Activated CD4-positive, CD25-positive, alpha-beta regulatory T cell treated with anti-CD3 and anti-CD28 coated beads, Interleukin-2, amount 50 U/mL, for 72 hours (primary cell): ENCODE results near the gene KIAA0232.

Experiments
- DNase-seq: peaks from one replicate; pipeline ENCODE4 v3.0.0; 2021

KIAA0232 gene

DNA sequence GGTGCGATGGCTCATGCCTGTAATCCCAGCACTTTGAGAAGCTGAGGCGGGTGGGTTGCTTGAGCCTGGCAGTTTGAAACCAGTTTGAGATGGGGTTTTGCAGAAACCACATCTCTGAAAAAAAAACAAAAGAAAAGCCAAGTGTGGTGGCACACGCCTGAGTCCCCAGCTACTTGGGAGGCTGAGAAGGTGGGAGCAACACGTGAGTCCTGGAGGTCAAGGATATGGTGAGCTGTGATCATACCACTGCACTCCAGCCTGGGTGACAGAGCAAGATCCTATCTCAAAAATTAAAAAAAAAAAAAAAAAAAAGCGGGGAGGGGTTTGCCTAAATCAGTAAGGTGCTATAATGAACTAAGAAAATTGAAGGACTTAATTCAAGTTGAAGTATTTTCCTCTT is 68.9 kb downstream of the KIAA0232 start:
- DNase-seq: no peak

DNA sequence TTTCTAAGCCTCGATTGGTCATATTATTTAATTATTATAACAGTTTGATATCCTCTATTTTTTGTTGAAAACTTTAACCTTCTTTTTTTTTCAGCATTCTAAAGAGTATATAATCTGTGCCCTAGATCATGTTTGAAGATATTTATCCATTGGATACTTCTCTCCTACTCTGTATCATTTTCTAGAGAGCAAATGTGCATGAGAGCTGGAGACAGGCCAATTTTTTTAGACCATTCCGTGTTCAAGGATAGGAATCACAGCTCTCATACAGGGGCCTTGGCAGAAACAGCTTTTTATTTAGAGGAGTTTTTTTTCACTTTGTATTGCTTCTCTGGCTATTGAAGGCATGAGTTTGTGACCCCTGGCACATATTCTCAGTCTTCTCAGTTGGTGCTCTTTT is 69.4 kb downstream of the KIAA0232 start:
- no peak for DNase-seq

DNA sequence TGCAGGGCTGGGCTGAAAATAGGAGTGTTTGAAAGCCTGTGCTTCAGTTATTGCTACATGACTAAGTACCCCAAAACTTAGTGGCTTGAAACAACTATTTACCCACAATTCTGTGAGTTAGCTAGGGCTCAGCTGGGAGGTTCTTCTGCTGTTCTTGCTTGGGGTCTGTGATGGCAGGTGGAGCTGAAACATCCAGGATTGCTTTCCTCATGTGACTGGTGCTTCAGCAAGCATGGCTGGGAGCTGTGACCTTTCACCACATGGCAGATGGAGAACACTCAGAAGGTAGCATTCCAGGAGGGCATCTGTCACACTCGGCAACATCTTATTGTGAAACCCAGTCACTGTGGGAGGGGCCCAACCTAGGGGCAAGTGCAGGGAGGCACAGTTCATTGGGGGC is 70.1 kb downstream of the KIAA0232 start:
- DNase-seq: no peak

DNA sequence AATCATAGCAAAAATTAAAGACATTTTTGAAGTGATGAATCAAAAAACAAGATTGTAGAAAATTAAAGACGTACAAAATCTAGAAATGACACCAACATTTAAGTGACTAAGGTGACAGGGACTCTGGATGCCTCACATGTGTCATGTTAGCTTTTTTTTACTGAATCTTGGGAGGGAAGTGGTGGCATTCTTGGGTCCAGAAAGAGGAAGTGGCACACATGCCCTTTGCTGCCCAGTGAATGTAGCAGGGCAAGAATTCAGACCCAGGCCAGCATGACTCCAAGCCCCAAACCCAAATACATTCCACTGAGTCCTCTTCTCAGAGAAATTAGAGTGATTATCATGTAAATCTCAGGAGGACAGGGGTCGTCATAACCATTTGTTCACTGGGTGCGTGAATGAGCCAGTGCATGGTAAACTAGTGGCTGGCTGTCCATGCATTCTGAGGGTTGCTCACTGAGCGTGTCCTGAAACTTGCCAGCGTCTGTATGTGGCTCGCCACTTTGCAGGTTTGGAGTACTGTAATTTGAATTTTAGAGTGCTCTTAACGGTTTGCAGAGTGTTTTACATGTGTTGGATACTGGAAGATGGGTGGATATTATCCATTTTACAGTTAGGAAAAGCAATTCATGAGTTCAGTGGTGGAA is 71.7 kb downstream of the KIAA0232 start:
- no peak for DNase-seq

DNA sequence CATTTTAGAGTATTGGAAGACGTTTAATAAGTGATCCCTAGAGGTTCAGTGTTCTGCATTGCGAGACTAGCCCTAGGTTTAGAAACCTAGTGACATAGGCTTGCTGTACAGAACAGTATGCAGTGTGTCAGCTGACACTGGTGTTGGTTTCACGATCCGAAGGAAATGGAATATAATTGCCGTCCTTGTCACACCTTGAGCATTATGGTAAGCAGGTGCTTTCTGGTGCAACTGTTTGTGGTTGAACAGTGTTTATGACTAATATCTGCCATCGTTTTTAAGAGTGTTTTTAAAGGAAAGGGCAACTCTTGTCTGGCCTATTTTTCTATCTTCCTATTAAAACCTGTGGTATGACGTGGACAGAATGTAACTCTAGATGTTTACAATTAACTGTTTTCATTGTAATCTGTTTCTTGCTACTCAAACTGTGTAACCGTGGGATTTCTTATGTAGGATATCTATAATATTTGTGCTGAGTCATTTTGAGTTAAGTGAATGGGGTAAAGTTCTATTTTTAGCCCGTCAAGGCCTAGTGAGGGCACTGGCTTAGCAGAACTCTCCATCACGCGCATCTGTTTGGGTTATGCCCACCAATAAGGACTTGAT is 73.3 kb downstream of the KIAA0232 start:
- no peak for DNase-seq

DNA sequence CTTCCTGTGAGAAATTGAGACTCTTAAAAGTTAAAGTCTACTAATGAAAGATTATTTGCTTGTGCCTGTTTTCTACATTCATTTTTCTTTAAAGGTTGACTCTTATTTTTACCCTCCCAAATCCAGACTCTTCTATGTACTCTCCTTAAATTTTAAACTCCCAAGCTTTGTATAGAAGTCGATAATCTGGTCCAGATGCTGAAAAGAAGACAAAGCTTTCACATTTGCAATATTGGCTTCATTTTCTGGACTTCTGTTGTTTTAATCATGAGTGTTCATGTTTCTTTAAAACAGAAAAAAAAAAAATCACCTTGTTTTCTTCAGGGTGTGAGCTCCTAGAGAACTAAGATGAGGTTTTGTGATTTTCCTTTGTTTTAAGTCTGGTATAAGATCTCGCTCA is 73.9 kb downstream of the KIAA0232 start:
- DNase-seq: no peak

DNA sequence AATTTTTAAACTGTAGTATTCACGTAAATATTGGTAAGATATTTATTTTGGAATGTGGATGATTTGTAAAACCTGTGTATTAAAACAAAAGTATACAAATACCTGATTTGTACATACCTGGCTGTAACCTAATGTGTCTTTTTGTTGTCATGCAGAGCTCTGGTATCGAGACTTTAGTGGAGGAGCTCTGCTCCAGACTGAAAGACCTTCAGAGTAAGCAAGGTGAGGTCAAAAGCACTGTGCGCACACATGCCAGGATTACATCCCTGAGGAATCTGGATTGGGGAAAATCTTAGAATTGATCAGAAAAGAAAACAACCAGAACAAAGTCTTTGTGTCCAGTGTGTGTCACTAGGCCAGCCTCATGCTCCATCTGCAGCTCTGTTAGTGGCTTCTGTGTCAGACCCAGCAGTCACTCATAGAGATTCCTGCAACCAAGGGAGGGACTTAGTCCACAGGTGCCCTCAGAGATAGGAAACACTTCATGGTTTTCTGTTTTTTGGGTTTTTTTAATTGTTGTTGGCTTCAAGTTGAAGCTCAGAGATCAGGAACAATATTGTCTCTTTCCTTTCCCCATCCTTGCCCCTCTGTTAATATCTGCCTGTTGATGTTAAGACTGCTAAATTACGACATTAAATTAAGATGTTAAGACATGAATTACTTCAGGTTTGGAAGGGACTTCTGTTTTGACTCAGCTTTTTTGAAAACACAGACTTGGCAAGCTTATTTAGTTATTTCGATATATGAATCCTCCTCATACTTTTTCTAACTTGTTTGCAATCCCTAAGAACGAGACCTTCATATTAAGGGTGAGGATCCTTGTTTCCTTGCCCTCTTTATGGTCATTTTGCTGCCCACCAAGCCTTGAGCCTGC is 74.7 kb downstream of the KIAA0232 start:
- no peak for DNase-seq

DNA sequence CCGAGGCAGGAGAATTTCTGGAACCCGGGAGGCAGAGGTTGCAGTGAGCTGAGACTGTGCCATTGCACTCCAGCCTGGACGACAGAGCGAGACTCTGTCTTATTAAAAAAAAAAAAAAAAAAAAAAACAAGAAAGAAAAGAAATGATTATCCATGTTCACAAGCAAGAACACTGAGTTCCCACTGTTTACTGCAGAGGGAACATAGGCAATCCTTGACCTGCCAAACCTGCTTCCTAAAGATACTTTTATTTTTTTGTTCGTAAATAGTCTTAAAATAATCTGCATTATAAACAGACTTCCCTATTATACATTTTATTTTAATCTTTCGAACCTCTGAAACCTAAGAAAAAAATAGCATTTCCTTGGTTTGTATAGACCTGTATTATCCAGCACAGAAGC is 76.5 kb downstream of the KIAA0232 start:
- DNase-seq: no peak

DNA sequence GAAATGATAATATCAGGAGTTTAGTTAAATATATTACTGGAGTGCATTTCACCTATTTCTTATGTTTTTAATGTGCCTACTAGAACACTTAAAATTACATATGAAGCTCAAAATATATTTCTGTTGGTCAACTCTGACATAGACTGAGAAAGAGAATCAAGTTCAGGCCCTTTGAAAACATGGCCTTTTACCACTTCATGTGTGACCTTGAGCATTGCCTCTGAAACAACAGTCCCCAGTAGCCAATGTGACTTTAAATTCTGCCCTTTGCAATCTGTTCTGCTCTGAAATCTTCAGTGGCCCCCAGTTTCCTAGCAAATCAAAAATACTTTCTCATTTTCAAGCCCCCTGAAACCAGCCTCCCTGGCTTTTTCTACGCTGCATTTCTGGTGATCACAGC is 77.0 kb downstream of the KIAA0232 start:
- DNase-seq: no peak

DNA sequence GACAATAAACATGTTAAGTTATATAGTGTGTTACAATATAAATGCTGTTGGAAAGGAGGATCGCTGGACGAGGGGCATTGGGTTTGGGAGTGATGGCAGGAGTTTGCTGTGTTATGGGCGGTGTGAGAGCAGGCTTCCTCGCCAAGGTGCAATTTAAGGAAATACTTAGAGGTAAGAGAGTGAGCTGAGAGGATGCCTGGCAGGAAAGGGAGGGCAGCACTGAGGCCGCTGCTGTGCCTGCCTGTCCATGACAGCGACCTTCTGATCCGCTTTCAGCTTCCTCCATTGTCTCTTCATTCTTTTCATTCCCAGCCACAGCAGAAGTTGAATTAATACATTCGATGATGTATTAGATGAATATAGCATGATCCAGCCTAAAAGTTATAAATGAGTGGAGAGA is 85.9 kb downstream of the KIAA0232 start:
- DNase-seq: no peak

DNA sequence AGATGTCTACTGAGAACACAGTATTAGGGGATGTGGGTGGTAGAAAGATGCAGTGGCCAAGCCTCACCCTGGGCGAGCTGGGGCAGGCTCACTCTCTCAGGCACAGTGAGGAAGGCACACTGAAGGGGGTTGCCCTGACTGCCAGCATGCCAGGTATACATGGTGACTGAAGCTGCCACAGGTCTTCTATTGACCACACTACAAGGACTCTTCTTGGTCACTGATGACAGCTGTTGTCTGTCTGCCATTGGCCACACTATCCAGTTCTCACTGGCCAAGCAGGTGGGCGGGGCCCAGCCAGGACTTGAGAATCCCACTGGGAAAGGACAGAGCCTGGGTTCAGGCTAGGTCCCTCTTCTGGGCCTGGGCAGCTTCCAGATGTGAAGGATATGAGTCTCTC is 87.4 kb downstream of the KIAA0232 start:
- DNase-seq: no peak

DNA sequence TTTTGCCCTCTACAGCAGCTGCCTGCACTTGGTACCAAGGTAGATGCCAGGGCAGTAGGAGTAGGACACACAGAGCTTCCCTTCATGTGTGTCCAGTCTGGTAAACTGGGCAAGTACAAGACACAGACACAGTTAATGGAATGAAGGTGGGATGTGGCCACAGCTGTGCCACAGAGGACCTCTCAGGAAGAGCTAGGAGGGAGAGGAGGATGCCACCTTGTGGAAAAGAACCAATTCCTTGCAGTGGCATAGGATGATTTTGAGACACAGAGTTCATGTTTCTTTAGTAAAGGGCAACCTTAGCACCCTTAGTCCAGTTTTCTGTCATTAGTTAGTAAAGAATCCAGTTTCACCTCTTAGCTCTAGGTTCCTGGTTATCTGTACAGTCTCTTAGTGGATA is 90.8 kb downstream of the KIAA0232 start:
- no peak for DNase-seq

DNA sequence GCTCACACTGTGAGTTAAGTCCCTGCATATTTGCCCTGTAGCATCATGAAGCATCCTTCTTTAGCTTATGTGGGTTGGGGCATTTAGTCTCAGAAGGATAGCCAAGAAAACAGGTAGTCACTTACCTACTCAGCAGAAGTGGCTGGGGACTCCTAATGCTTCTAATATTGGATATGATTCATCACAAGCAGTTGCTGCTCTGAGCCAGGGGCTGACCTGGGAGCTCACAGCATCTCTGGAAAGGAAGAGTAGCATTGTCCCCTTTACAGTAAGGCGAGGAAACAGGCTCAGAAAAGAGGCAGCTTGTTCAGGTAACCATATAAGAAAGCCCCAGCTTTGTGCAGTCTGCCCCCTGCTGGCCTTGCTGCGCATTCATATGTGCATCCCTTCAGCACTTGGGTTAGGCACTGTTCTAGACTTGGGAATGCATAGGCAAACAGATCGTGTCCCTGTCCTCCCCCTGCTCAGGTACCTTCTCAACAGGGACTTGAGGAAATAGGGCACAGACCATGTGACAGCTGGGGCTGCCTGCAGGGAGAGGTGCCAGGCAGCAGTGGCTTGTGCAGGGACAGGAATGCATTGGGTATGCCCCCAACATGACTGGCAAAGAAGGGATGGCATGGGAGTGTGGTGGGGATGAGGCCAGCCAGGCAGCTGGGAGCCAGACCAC is 91.4 kb downstream of the KIAA0232 start:
- DNase-seq: peak; percentile 78

DNA sequence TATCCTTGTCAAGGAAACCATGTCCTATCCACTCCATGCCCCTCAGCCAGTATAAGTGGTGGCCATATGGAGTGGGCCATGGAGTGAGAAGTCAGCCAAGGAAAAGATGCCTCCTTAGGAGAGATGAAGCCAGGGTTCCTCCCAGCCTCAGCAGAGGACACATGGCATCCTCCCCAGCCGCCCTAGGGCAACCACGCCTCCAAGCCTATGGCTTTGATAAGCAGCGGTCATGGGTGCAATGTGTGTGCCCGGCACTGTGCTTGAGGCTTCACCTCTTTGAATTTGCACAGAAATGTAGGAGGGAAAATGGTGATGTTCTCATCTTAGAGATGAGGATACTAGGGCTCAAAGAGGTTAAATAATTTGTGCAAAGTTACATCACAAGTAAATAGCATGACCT is 92.5 kb downstream of the KIAA0232 start:
- no peak for DNase-seq

DNA sequence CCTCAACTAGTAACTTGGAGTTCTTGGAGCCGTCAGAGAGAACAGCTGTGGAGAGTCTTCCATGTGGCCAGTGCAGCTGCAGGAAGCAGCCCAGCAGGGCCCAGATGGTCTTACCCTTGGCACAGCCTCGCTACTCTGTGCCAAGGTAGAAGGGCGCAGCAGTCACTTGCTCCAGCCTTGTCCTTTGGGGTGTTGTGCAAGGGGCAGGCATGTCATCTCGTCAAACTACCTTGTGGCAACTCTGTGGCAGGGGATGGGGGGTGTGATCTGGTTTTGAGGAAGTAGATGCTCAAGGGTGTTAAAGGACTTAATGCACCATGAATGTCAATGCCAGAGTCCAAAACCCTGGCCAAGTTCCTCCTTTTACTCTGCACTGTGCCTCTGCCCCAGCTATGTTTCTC is 92.9 kb downstream of the KIAA0232 start:
- DNase-seq: no peak

DNA sequence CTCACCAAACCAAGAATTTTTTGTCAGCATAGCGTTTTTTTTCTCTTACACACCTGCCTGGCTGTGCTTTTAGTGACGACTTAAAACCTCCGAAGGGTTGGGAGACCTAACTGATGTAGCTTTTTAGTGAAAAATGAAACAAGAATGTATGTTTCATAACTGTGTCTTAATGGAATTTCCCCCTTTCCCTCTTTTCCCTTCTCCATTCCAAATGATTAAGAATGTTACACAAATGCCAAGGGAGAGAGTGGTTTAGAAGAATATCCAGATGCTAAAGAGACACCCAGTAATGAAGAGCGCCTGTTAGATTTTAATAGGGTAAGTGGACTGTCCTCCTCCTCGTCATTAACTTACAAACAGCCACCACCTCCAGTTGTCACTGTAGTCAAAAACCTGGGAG is 93.9 kb downstream of the KIAA0232 start:
- DNase-seq: no peak

DNA sequence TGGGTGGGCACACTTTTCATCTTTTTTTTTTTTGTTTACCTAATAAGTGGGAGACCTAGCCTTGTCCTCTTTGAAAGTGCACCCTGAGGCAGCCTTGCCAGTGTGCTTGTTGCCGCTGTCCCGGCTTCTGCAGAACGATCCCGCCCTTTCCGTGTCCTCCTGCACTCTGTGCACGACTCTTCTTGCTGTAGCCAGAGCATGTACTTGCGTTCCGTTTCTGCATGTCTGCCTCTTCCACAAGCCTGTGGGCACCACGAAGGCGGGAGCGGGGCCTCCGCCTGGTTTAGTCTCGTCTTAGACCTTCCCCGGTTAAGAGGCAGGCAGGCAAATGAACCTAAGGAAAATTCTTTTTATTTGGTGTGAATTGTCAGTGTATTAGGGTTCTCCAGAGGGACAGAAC is 94.5 kb downstream of the KIAA0232 start:
- DNase-seq: no peak

DNA sequence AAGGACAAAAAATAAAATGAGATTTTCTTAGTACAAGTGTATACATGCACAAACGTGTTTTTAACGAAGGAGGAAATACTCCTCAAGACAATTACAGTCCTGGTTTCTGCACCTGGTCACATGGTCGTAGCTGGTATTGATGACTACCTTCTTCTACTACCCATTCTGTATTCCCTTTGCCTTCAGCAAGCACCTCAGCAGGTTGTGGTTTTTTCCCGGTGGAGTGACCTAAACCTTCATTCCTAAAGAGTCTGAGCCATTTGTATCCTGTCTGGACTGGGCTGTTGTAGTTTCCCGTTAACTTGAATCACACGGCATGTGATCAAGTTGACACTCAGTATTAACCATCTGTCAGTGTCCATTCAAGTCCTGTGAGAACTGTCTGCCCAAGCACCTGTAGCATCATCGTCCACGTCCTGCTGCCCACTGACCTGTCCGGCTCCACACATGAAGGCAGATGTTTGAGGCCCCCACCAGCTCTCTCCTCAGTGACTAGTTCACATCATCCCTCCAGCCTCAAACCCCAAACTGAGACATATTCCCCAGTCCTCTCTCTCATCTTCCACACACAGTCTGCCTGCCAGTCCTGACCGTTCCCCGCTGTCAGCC is 96.0 kb downstream of the KIAA0232 start:
- no peak for DNase-seq

DNA sequence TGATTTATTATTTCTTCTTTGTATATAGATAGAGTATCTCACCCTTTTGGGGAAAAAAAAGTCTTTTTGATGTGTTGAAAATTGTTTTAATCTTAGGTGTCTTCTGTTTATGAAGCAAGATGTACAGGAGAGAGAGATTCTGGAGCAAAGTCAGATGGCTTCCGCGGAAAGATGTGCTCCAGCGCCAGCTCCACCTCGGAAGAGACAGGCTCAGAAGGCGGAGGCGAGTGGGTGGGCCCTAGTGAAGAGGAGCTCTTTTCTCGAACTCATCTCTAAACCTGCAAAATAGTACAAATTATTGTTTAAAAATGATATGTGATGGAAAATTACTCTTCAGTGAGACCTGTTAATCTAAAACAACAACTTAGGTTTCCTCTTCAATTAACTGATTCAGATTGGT is 98.2 kb downstream of the KIAA0232 start:
- no peak for DNase-seq

DNA sequence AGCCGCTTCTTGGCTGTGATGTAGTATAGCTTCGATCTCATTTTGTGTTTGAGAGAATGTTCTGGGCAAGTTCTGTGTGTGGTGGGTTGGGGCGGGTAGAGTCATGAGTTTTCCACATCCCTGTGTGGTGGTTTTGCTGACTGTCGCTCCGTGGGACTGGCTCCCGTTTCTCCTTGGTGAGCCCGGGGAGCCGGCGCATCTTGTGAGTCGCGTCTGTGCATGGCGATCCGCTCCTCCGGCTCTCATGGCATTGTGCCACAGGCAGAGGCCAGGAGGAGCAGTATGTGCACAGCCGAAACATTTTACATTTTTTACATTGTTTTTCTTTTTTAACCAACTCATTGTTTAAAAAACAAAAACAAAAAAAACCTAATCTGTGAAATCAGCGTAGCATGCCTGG is 99.4 kb downstream of the KIAA0232 start:
- DNase-seq: no peak

DNA sequence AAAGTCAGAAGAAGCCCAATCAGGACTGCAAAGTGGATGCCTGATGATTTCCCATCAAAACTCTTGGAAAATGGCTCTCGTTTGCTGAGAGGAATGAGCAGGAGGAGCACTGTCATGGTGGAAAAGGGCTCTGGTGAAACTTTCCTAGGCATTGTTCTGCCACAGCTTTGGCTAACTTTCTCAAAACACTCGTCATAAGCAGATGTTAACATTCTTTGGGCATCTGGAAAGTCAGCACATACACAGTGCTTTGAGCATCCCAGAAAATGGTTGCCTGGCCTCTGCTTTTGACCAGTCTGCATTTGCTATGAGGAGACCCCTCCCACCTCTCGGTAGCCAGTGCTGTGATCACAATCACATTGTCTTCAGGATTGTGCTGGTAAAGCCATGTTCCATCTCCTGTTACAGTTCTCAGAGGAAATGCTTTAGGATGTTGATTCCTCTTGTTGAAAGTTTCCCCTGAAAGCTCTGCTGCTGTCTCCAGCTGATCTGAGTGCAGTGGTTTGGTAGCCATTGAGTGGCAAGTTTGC is 101.9 kb downstream of the KIAA0232 start:
- no peak for DNase-seq

DNA sequence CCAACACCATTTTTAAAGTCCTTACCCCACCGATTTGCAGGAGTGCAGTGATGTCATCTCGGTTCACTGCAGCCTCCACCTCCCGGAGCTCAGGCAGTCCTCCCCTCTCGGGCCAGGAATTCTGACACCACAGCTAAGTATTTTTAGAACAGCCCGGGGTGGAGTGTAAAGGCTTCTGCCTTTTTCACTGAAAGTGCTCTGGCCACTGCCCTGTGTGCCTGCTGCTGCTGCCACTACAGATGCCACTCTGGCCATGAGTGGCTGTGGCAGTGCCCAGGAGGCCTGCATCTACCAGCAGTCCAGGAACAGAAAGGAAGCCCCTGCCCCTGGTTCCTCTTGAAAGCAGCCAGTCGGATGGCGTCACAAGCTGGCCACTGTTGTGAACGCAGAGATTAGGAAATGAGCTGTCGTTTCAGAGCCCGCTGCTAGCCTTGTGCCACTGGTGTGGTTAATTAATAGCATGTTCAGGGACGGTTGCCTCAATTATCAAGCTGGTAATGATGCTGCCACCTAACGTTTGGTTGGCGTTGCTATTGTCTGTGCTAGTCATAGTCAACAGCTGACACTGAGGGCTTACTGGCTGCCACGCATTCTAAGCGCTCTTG is 103.5 kb downstream of the KIAA0232 start:
- DNase-seq: no peak

DNA sequence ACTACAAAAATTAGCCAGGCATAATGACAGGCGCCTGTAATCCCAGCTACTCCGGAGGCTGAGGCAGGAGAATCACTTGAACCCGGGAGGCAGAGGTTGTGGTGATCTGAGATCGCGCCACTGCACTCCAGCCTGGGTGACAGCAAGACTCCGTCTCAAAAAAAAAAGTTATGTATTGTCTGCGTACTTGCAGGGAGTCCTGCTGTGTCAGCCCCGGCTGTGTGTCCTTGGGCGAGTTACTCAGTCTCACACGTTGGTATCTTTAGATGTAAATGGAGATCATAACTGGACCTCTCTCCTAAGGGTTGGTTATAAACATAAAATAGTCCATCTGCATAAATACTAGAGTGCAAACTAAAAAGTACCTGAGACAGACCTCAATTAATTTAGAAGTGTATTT is 104.4 kb downstream of the KIAA0232 start:
- DNase-seq: no peak
